Activated CD4-positive, alpha-beta T cell treated with anti-CD3 and anti-CD28 coated beads for 4 hours (primary cell): ENCODE results near the gene SLC48A1.

Experiments
- DNase-seq, 2 donors: peaks; one replicate each; pipeline ENCODE4 v3.0.0-alpha.2; 2020

The SLC48A1 gene

DNA sequence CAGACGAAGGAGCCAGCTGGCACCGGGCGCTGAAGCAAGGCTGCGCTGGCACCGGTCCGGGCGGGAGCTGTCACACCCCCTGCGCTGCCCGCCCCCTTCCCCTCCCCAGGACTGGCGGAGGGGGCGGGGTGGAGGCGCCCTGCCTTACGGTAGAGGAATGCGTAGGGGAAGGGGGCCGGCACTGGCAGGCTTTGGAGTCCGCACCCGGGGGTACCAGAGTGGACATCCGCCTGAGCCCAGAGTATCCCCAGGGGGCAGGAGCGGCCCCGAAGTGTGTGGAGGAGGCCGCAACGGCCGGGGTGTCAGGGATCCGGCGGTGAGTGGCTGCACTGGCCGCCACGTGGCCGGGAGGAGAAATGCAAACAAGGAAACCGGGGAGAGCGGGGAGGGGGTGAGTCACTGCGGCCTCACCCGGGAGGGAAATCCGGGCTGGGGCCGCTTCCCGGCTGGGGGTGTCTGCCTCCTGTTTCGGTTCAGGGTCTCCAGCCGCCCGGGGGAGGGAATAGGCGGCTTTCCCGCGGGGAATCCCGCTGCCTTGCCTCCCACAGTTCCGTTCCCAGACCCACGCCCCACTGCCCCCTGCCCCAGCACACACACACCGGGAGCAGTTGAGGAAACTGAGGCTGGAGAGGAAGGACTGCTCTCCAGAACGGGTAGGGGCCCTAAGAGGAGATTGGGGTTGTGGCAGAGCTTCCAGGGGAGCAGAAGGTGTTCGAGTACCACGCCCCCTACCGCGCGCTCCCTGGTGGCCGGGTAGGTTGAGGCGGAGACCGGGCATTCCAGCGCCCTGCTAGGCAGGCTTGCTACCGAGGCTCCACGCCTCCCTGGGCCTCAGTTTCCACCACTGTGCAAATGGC lies 14.0 kb upstream of the SLC48A1 start, which contains the start of gene RAPGEF3:
TSS of gene RAPGEF3 (minus strand) at position 47 of the 857 bp plus-strand sequence. CDS start 324 bp downstream, outside the sequence.
- peak; percentile 72 to 76 for DNase-seq

DNA sequence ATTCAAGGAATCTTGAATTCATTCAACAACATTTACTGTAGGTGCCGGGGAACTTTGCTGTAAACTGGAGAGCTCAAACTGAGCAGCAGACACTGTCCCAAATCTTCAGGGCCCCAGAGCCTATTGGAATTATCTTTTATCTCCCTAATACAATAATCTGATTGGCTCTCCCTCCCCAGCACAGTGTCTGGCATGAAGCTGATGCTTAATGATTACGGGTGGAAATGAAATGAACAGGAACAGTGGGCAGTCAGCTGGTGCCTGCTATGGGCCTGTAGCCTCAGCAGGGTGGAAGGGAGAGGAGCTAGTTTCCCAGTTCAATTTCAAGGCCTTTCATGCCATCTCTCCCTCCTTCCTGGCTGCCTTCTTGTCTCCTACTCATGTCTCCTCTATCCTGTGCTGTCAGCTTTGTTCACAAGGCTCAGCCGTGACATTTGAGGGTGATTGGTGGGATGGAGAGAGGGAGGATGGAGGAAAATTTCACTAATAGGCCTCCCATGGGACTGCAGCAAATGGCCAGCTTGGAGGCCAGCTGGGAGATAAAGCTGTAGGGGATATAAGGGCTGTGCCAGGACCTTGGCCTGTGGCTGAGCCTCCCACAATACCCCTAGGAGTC lies 10.1 kb upstream of the SLC48A1 start:
- no peak for DNase-seq

DNA sequence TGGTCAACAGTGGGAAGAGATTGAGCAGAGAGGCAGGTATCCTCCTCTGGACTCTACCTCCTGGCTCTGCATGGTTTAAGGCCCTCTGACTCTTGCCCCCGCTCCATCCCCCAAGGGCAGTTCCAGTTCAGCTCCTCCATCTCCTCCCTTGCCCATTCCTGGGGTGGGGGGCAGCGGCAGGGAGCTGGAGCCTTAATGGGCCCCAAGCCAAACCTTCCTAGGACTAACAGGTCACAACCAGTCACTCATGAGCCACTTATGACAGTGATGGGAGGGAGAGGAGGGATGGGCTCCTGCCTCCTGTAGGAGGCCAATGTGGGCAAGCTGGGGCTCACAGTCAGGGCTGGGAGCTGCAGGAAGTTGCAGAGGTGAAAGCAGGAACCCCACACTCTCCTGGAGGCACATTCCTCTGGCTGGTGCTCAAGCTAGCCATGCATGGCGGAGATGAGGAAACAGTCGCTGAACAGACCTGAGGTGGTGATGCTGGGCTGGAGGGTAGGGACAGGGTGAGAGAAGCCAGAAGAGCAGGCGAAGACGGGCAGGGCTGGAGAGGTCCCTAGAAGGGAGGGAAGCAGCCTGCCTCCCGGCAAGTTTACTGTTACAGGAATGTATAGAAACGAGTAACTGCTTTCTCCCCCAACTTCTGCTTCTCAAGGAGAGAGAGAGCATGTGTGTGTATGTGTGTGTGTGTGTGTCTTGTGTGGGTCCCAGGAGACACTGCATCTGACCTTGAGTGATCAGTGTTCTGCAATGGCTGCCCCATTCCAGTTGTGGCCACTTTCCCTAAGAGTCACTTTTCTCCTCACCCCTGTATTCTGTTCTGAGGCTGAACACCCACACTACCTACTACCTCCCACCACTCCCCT lies 9.3 kb upstream of the SLC48A1 start:
- DNase-seq = no peak

DNA sequence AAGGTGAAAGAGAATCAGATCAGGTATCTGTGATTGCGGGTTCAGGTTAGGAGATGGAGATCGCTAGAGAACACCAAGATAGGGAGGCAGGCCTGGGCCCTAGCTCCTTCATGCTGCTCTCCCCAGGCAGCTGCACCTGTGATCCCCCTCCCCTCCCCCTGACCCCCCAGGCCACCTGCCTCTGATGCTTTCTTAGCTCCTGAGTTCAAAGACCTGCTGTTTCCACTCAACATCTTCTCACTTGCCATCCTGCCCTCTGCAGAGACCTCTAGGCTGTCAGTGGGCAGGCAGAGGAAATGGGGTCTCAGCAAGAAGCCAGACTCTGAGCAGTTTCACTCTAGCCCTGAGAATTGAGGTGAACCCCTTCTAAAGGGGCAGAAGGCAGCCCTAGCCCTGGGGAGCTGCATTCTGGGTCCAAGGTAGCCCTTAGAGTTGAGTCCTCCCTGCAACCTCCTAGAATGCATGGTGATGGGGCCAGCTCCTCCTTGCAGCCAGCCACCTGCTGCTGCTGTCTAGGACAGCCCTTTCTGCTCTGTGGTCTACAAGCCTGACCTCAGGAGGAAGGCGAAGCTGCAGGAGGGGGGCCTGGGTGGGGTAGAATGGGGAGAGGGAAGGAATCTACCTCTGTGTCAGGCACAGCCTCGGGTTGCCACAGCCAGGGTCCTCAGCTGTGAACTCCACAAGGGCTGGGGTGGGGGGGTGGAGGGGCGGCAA lies 6.4 kb upstream of the SLC48A1 start:
- no peak for DNase-seq

DNA sequence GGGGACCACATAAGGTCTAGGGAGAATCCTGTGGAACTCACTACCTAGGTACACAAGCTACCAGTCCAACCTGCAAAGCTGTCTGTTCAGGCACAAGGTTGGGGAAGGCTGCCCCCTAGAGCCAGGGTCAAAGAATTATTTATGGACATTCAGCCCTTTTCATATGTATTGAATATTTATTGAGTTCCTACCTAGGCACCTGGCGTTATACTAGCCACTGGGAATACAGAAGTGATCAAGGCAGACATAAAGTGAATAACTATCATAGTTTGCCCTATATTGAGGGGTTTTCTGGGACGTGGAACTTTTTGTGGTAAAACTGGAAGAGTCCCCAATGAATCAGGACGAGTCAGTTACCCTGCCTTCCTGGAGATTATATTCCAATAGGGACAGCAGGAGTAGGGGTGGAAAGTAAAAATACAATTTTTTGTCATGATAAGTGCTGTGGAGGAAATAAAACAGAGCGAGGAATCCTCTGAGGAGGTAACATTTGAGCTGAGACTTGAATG lies 5.8 kb upstream of the SLC48A1 start:
- peak; percentile 68 to 79 for DNase-seq

DNA sequence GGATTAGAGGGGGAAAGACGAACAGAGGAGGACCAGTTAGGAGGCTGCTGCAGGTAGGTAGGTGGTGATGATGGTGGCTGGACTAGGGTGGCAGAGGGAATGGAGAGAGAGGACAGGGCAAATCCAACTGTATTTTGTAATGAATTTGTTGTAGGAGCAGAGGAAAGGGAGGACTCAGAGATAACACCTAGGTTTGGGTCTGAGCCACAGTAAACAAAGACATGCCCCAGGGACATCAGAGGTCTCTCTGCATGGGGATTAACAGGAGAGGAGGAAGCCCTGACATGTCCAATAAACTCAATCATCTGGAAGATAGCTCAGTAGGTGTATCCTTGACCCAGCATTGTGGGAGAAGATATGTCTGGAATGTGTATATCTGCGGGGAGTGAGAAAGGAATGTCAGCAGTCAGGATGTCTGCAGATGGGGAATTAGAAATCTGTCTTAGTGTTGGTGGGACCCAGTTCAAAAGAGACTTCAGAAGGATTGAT lies 4.7 kb upstream of the SLC48A1 start:
- no peak for DNase-seq

DNA sequence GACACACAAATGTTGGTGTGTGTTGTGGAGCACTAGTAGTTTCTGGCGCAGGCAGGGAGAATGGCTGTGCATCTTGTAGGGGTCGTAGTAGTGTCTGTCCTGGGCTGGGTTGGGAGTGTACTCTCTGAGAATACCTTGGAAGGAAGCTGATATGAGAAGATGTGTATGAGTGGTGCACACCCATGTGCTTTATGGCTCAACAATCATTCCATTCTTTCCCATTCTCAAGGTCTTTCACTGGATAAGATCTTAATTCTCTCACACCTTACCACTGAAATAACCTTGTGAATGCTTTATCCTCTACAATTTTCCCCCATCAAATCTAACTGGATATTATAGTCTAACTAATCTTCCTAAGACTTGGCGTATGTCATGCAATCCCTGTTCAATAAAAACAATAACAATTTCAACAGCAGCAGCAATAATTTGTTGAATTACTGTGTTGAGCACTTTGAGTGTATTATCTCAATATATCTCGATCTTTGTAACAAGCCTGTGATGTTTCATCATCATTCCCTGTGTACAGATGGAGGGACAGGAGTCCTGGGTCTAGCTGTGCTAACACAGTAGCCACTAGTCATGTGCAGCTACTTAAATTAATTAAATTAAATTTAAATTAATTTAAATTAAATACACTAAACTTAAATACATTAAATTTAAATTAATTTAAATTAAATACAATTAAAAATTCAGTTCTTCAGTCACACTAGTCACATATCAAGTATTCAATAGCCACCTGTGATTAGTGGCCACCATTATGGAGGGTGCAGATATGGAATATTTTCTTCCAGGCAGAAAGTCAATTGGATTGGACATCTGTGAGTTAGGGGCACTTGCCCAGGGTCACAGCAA lies 3.6 kb upstream of the SLC48A1 start:
- DNase-seq = no peak

DNA sequence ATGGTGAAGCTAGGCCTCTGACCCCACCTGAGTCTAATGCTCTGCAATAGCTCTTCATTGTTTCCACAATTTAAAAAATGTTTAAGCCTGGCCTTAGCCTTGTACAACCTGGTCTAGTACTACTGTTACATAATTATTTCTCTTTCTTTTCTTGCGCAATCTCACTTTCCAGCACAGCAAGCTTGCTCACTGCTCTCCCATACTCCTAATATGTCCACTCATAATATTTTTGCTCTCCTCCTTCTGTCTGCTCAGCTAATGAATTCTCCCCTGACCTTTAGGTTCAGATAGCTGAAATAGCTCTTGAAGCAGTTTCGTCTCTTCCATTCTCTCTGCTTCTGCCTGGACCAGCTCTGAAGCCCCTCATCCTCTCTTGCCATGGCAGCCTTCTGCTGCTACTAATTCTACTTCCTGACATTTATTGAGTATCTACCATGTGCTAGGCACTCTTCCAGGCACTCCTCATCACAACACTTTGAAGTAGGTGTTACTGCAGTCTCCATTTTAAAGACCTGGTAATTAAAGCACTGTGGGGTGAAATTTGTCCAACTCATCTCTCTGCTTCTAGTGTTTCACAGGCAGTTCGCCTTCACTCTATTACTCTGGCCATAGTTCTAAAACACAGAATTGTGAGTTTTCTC lies 2.8 kb upstream of the SLC48A1 start:
- no peak for DNase-seq

DNA sequence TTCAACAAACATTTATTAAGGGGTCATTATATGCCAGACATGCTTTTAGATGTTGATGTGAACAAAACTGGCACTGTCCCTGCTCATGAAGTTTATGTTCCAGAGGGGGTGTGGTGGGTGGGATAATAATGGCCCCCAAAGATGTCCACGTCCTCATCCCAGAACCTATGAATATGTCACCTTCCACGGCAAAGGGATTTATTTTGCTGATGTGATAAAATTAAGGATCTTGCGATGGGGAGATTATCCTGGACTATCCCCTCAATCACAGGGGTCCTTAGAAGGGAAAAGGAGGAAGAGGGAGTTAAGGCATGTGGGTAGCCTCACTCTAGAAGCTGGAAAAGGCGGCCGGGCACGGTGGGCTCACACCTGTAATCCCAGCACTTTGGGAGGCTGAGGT lies 1.7 kb upstream of the SLC48A1 start:
- no peak for DNase-seq

DNA sequence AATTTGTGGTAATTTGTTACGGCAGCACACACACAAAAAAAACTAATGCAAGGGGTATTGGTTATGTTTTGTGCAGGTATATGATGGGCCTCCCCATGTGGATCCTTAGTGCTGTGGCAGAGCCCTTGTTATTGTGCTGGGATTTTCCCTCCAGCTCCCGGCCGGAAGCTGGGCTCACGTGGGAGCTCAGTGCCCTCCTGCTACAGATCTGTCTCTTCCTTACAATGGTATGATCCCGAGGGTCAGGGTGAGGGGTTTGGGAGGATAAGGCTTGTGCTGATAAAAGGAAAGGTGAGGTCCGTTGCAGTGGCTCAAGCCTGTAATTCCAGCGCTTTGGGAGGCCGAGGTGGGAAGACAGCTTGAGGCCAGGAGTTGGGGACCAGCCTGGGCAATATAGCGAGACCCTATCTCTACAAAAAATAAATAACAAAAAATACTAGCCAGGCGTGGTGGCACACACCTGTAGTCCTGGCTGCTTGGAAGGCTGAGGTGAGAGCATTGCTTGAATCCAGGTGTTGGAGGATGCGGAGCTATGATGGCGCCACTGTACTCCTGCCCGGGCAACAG lies 861 bp upstream of the SLC48A1 start:
- no peak for DNase-seq

DNA sequence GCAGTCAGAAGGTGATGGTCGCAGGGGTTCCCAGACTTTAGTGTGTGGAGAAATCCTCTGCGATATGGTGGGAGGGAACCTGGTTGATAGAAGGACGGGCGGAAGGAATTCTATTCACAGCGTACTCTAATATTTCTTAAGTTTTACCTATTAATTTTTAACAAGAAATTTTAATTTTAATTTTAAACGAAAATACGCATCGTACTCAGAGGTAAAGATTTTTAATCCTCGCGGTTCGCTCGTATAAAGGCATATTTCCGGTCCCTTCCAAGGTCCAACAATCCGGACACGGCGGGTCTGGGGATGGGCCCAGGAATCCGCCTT lies 338 bp upstream of the SLC48A1 start:
- no peak for DNase-seq

DNA sequence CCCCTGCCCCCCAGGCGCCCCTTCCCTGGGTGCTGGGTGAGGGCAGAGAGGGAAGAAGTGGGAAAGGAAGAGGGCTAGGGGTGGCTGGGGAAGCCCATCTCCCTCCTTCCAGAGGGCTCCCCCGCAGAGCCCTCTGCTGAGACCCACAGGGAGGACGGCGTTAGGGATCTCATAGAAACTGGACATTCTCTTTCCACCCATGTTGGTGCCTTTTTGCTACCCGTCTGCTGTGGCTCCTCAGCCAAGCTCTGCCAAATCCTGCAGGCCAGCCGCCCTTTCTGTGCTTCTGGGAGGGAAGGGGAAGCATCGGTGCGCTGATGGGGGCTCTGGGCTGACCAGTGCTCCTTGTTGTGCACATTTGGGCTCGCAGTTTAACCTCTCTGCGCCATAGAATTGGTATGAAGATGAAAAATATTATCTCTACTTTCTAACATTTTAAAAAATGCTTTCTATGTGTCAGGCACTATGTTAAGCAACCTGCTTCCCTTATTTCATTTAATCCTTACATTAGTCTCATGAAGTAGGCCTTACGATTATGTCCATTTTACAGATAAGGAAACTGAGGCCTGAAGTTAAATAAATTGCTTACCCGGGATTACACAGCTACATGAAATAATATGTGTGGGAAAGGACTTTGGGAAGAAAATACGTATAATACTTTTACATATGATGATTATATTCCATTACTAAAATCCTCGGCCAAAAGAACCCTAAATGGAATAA lies 981 bp downstream of the SLC48A1 start:
- no peak for DNase-seq

DNA sequence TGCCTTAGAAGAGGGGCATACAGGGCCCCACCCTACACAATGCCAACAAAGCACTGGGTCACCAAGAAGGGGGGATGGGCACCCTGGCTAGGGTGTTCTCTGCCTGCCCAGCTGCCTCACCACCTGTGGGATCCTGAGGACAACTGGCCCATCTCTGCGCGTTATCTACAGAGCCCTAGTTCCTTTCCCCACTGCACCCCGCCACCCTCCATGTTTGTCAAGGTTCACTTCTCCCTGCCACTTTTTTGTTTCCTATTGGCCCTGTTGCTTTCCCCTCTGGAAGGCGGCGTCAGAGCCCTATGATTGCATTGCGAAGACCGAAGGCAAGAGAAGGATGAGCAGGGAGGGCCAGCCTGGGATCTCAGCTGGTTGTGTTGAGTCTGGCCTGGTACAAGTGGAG lies 1.6 kb downstream of the SLC48A1 start:
- no peak for DNase-seq

DNA sequence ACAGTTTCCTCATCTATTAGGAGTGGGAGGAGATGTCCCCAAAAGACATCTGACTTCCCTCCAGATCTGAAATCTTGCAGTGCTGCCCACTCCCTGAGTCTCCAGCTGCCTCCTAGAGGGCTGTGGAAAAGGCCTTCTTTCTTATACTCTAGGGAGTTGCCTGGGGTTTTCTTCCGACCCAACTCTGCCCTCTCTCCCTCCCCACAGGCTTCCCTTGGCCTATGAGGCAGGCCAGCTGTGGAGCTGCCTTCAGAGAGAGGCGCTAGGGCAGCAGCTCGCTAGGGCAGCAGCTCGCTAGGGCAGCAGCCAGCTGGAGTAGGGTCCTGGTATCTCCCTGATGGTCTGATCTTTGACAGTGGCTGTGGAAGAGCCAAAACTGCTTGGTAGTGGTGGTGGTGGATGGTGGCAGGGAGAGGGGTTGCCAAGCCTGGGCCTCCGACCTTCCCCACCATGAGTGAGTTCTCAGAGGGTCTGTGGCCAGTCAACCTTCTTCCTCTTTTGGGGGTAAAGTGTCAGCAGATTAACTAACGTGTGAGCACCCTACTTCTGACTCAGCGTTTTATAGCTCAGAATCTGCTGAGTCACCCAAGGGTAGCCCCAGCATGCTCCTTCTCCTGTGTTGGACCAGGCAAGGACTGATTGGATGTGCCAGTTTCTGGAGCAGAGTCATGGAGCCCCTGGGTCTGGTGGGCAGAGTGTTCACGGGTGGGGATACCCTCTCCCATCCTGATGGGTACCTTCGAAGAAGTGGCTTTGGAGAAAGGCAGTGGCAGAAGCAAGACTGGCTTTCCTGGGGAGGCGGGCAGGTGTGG lies 2.3 kb downstream of the SLC48A1 start:
- DNase-seq = no peak

DNA sequence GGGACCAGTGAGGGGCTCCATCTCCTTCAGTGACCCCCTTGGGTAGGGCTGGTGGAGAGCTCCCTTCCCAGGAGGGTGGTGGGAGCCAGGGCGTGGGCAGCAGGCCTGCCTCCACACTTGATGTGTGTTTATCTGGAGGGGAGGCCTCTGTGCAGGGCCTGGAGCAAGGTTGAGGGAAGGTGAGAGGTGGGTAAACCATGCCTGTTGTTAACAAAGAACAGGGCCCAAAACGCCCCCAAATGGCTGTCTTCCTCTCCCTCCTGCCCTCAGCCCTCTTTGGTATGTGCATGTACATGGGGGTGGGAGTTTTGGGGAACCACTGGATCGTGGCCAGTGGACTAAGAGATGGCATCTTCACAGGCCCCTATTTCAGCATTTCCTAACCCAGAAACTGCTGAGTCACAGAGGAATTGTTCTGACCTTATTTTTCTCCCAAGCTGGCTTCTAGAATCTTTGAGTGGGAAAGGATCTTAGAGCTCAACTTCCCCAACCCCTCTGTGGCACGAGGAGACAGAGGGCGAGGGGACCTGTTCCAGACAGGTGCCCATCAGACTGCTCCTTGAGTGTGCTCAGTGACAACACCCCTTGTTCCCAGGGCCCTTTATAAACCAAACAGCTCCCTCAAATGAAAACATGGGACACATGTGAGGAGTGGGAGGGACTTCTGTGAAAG lies 3.6 kb downstream of the SLC48A1 start:
- no peak for DNase-seq

DNA sequence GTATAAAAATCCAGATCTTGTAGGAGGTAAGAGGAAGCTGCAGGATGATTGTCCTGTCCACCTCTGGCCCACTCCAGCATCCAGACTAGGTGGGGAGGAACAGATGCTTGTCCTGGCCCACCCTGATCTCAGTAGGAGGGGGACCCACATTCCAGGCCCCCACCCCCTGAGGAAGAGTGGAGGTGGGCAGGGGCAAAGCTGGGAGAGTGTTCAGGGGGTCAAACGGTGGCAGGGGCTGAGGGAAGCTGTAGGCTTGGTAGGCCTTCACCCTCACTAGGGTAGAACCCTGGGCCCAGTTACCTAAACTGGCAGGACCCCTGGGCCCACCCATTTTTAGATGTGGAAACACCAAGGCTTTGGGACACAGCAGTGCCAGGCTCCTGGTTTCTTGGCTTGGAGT lies 4.1 kb downstream of the SLC48A1 start:
- no peak for DNase-seq

DNA sequence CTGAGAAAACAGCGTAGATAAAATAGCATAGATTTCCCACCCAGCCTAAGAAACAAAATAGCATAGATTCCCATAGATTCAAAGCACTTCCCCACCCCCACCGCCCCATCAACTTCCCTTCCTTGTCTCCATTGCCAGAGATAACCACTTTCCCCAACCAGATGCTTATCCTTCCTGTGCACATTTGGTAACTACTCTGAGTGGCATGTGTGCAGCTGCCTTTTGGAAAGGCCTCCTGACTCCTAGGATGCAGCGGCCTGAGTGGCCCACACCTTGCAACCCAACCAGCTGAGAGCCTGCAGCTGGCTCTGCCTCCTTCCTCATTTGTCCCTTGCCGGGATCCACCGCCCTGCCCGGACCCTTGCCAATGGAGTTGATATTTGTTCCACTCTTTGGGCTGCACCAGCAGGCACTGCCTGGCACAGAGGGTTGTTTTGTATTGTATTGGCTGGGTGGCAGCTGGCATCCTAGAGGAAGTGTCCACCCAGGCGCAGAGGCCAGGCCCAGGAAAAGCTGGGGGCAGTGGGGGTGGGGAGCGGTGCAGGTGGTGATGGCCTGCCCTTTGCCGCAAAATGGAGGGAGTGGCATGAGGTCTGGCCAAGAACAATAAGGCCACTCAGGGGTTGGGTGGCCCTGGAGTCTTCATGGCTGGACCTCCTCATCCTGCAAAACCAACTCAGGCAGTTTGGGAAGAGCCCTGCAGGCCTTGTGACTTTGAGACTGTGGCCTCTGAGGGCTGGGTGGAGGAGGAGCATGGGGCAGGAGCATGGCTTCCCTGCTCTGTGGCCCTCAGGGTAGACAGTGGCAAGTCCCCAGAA lies 4.9 kb downstream of the SLC48A1 start:
- no peak for DNase-seq

DNA sequence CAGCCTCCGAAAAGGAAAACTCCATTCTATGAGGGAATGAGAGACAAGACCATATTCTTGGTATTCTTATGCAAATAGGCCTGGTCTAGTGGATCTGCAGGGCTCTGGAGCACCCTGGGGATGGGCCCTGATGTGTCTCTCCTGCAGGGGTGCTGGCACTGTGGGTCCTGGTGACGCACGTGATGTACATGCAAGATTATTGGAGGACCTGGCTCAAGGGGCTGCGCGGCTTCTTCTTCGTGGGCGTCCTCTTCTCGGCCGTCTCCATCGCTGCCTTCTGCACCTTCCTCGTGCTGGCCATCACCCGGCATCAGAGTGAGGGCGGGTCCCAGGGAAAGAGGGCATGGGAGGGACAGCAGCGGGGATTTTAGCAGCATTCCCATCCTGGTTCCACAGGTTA lies 5.8 kb downstream of the SLC48A1 start:
- no peak for DNase-seq
